Brain microvascular endothelial cell (primary cell): Measurements from ENCODE around the gene CACNA2D4.

Experiments used
- DNase-seq: peaks from one replicate; pipeline ENCODE4 v3.0.0-alpha.2; 2020
- H3K27ac ChIP-seq: fragments of 250-450 bp; sonication (Bioruptor Pico); 2 replicates; pipeline ENCODE4 v1.5.1; 2020; ENCODE audit warnings: mild to moderate bottlenecking, moderate library complexity
- H3K27me3 ChIP-seq: fragments of 250-450 bp; sonication (Bioruptor Pico); replicated peaks from 2 replicates; pipeline ENCODE4 v1.5.1; 2020; ENCODE audit warnings: mild to moderate bottlenecking
- H3K36me3 ChIP-seq: fragments of 250-450 bp; sonication (Bioruptor Pico); replicated peaks from 2 replicates; pipeline ENCODE4 v1.5.1; 2020; ENCODE audit warnings: mild to moderate bottlenecking
- H3K4me3 ChIP-seq: 2 replicates; pipeline ENCODE4 v1.5.1; 2011; ENCODE audit warnings: low read depth, mild to moderate bottlenecking, control low read depth, low read length, moderate library complexity
- CTCF ChIP-seq: IDR thresholded peaks from 2 replicates; pipeline ENCODE4 v1.5.1; 2011; ENCODE audit warnings: low read depth, mild to moderate bottlenecking, moderate library complexity, low read length, control low read depth, inconsistent platforms; ENCODE audit errors: missing control alignments
- in situ Hi-C: cut with HindIII; loops from 2 replicates; pipeline ENCODE4 v1.10.0; 2017; ENCODE audit warnings: low sequenced_read_pairs, low pct_ligation_motif_present

CACNA2D4 gene

GRCh38 chr12:1872001-1872400, 46.5 kb downstream of the CACNA2D4 start:
- in situ Hi-C loops: no loop called here
- H3K27ac ChIP-seq: no peak overlapping the region
- H3K4me3 ChIP-seq: no peak overlapping the region
- H3K27me3 ChIP-seq: no peaks in the 10 kb centered on the region
- H3K36me3 ChIP-seq: no peaks in the 10 kb centered on the region
- DNase-seq: no peak
- no peak for TF ChIP-seq CTCF

GRCh38 chr12:1870998-1871917, 47.2 kb downstream of the CACNA2D4 start:
- DNase-seq: no peak
- Histone ChIP-seq H3K27me3 (no peaks in the 10 kb centered on the region), H3K27ac (no peak overlapping the region), H3K36me3 (no peaks in the 10 kb centered on the region), H3K4me3 (no peak overlapping the region)
- in situ Hi-C loops: no loop called here
- TF ChIP-seq CTCF: no peak

GRCh38 chr12:1870086-1870485, 48.4 kb downstream of the CACNA2D4 start:
- in situ Hi-C loops: no loop called here
- no peak for TF ChIP-seq CTCF
- no peak for DNase-seq
- Histone ChIP-seq H3K27ac (no peak overlapping the region), H3K27me3 (no peaks in the 10 kb centered on the region), H3K36me3 (no peaks in the 10 kb centered on the region), H3K4me3 (no peak overlapping the region)

GRCh38 chr12:1869145-1869544, 49.3 kb downstream of the CACNA2D4 start:
- Histone ChIP-seq H3K4me3 (no peak overlapping the region), H3K27ac (no peak overlapping the region)

GRCh38 chr12:1865284-1865866, 53.1 kb downstream of the CACNA2D4 start:
- Histone ChIP-seq H3K27me3 (no peaks in the 10 kb centered on the region), H3K27ac (no peak overlapping the region), H3K36me3 (no peaks in the 10 kb centered on the region), H3K4me3 (no peak overlapping the region)
- no peak for DNase-seq
- in situ Hi-C loops: no loop called here
- no peak for TF ChIP-seq CTCF

More at GRCh38 chr12:1869145-1869544, 49.3 kb downstream of the CACNA2D4 start:
- no peaks in the 10 kb centered on the region for H3K36me3 ChIP-seq
- no peaks in the 10 kb centered on the region for H3K27me3 ChIP-seq
- in situ Hi-C loops: no loop called here
- TF ChIP-seq CTCF: no peak
- DNase-seq: no peak

GRCh38 chr12:1864867-1865266, 53.6 kb downstream of the CACNA2D4 start:
- TF ChIP-seq CTCF: no peak
- no peaks in the 10 kb centered on the region for H3K36me3 ChIP-seq
- in situ Hi-C loops: no loop called here
- H3K27ac ChIP-seq: no peak overlapping the region
- no peak for DNase-seq
- H3K4me3 ChIP-seq: no peak overlapping the region
- no peaks in the 10 kb centered on the region for H3K27me3 ChIP-seq
